HG03103 (cell line): ENCODE results near the gene GNB1.

Source experiments
- ATAC-seq: cut with Tn5 transposase; IDR thresholded peaks from one replicate; pipeline ENCODE4 v1.9.1; 2021; ENCODE audit warnings: low read depth; ENCODE audit not compliant: unreplicated experiment

Gene GNB1

DNA sequence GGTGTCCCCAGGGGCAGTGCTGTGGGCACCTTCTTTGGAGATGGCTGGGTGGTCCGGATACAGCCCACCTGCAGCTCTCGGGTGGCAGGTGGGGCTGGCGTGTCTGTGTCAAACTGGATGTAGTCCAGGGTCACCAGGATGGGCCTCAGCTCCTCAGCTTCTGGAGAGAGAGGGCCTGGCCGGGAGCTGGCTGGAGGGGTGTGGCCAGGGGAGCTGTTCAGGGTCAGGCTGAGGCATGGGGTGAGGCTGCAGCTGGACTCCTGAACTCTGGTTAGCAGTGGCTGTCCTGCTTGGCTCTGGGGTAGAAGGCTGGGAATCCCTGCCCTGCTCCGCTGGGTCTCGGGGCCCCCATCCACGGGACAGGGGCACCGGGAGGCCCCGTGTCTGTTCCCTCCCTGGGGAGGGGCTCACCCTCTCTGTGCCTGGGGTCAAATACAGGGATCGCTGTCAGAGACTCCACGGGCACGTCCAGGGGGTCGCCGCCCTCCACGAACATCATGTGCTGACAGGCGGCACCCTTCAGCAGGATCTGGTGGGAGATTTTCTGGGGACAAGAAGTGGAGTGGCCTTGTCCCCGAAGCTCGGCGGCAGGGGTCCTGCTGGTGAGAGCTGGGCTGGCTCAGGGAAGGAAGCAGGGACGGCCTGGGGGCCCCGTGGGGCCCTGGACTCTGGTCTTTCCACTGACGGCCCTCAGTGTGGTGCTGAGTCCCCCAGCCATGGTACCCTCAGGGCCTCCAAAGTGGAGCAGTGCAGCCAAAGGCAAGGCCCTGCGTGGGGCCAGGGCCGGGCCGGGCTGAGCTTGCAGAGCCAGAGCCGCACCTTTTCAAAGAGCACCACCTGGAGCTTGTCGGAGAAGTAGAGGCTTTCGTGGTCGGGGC, 32.3 kb upstream of the GNB1 start:
- no peak for ATAC-seq

DNA sequence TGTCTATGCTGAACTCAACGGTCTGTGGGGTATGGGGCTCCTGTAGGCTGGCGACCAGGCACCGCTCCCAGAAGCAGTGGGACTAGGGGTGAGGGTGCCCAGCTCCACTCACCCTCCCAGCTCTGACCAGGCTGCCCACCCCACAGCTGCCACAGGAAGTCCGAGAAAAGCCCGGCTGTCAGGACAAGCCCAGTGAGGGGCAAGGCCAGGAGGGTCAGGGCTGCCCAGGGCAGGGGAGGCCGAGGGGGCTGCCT, 31.7 kb upstream of the GNB1 start:
- ATAC-seq = no peak

DNA sequence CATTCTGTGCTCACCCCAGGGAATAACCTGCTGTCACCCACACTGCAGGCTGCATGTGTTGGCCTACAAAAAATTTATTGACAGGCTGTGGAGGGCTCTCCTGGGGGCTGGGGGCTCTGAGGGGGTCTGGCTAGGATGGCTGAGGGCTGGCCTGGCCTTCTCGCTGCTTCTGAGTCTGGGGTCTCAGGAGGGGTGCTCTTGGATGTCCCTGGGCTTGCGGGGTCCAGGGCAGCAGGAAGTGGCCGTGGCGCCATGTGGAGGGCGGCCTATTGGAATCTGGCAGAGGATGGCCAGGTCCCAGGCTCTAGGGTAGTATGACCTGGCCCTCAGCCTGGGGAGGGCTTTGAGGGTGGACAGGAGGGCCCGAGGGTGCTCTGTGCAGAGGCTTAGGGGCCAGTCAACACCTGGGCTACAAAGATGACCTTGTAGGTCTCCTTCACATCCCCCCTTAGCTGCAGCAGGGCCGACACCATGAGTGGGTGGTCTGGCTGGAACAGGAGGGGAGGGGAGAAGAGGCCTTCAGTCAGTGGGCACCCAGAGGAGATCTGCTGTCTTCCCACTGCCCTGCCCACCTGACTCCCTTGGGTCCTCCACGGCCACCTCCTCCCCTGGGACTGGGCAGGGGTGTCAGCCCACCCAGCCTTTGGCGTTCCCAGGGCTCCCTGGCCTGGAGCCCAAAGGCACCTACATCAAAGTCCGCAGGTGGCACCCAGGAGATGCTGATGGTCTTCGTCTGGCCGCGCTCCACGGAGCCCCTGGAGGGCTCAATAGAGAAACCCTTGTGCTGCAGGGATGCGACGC, 31.2 kb upstream of the GNB1 start:
- no peak for ATAC-seq

DNA sequence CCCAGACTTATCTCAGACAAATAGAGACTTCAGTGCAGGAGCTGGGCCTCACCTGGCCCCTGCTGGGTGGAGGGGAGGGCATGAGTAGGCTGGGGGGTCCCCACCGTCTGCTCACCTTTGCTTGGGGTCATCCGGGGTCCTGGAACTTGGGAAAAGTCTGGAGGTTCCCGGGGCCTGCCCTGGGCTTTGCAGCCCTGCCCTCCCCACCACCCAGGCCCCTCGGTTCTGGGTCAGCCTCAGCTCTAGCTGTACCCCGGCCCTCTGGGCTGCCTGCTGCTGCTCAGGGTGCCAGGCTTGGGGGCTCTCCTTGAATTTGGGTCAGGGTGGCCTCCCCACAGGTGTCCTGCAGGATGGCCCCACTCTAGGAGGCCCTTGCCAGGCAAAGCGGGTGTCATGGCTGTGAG, 30.6 kb upstream of the GNB1 start:
- no peak for ATAC-seq

DNA sequence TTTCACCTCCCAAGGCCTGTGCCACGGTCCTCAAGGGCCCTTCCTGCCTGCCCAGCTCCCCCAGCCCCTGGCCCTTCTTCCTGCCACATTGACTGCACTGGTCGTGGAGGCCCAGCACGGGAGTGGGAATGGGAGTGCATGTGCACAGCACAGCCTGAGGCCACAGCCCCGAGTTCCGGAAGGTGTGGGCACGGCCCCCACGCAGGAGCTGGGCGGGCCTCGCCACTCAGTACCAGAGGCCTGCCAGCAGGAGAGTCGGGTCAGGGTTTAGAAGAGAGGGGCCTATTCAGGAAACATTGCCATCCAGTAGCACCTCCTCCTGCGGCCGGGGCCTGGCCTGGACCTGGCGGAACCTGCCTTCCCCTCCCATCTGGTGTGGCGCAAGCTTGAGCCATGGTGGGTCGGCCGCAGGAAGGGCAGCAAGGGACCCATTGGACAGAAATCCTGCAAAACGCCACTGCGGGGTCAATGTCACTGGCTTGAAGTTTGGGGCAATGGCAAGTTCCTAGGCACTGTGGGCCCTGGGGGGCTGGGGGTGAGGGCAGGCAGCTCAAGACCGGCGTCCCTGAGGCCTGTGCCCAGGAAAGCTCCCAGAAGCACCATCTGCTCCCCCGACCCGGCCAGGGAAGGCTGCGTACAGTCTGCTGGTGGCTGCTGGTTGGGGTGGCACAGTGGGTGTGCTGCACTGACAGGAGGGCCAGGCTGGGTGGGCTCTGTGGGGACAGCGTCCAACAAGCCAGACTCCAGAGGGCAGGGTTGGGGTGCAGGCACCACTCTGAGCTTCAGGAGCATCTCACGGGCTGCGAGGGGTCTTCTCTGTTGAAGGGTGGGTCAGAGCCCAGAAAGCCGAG, 29.9 kb upstream of the GNB1 start:
- ATAC-seq = no peak

DNA sequence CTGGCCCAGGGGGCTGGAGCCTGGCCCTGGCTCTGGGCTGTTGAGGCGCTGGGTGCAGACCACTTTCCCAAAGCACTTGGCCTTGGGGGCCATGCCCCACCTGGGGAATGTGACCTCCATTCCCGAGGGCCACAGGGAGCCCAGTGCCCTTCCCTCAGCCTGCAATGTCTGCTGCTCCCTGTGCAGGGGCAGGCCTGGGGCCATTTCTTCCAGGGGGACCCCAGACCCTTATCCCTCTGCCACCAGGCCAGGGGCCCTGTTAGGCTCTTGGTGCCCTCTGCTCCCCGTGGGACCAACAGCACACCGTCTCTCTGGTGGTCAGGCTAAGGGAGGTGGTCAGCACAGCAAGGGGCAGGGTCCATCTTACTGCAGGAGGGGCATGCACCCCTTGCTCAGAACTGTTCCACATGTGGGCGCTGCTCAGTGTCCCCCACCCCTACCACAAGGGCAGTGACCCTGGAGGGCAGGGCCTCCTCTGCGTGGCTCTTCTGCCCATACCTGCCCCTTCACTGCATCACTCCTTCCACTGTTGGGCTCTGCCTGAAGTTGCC, 29.2 kb upstream of the GNB1 start:
- ATAC-seq = no peak

DNA sequence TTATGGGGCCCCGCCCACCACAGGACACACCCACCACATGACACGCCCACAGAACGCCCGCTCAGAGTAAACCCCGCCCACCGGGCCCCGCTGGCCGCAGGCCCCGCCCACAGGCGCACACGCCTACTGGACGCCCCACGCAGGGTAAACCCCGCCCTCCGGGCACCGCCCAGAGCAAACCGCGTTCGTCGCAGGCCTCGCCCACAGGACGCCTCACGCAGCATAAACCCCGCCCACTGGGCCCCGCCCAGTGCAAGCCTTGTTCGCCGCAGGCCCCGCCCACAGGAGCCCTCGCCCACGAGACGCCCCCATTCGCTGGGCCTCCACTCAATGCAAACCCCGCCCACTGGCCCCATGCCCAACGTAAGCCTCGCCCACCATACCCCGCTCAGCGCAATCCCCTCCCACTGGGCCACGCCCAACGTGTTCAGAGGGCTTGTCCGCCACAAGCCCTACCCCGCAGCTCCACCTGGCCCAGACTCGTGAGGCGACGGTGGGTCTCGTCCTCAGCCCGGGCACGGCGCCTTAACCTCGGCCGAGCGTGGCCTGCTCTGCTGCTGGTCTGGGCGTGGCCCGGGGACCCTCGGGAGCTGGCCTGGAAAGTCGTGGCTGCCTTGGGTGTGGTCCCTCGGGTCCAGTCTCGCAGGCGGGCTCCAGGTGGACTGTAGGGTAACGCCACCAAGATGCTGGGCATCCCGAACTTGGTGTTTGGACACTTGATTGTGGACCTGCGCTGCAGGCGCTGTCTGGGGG, 28.6 kb upstream of the GNB1 start:
- ATAC-seq = peak; percentile 77

DNA sequence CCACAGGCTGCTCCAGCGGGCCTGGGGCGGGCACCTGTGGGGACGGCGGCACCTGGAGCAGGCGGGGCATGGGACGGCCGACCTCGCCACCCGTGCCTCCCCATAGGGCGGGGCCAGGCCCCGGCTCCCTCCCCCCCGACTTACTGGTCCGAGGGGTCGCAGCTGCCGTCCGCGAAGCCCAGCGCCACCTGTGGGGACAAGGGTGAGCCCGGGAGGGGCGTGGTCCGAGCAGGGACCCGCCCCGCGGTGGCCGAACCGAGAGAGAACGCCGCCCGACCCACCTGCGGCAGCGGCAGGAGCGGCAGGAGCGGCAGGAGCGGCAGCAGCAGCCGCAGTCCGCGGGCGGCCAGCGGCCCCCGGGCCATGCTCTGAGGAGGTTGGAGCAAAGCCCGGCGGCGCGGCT, 28.0 kb upstream of the GNB1 start, which contains the start of gene TMEM52:
Gene TMEM52 (minus strand): TSS at position 379 of the 403 bp plus-strand sequence. CDS start 14 bp downstream, at position 365.
- ATAC-seq = no peak

DNA sequence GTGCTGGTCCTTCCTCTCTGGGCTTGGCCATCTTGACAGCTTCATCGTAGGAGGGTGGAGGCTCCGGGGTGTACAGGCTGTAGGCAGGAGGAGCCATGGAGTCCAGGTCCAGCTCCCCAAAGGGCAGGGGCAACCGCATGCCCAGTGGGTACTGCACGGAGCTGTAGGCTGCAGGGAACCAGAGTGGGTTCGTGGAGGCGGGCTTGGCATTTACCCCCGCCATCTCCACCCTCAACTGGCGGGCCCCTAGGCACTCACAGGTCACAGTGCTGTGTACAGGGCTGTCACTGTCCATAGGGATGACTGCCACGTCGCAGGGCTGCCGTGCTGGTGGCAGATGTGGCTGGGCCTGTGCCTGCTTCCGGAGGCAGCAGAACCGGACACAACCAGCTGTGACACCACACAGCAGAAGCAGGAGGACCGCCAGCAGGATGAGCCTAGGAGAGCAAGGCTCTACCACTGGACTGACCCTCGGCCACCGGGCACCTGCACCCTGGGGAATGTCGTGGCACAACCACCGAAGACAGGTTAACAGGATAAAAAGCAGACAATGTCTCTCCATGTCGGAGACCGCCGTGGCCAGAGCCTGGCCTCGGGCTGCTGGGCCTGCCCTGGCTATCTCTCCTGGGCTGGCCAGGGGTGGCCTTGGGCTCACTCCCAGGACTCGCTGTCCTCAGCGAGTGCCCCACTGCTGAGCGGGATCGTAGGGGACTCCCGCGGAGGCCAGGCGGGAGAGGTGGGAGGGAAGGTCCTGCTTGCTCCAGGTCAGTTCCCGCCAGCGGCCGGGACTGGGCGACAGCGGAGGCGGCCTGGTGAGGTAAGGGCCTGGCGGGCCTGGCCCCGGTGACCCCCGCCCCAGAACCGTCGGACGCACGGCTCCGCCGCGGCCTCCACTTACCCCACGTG, 27.4 kb upstream of the GNB1 start:
- ATAC-seq = no peak

DNA sequence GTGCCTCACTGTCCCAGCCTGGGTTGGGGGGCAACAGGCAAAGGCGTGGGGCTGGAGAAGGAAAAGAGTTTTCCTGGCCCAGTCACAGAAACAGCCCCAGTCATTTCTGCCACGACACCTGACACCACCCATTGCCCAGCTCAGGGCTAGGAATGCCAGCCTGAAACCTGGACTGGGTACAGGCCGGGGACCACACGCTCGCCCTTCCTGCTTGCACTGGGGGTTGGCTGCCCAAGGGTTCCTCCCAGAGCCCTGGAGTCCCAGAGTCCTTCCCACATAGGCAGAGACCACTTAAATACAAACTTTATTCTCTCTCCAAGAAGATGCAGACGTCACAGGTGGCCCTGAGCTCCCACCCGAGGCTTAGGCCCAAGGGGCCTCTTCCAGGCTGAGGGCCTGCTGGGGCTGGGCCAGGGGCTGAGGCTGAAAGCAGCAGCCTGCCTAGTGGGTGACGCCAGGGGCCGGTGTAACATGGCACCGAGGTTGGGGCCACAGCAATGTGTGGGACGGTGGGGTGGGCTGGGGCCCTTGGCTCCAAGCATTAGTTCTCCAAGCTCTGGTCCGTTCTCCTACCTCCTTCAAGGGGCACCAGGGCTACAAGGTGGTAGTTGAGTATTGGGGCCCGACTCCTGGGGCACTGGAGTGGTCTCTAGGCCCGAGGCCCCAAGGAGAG, 26.6 kb upstream of the GNB1 start:
- ATAC-seq = no peak

DNA sequence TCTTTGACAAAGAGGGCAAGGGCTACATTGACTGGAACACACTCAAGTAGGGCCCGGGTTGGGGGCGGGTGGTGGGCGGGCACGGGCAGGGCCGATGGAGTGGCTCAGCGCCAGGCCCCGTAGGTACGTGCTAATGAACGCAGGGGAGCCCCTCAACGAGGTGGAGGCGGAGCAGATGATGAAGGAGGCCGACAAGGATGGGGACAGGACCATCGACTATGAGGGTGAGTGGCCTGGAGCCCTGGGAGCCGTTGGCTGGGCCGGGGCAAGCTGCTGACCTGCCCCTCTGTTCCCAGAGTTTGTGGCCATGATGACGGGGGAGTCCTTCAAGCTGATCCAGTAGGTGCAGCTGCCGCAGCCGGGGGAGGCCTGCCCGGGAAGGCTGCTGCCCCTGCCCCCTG, 26.0 kb upstream of the GNB1 start:
- ATAC-seq = no peak

DNA sequence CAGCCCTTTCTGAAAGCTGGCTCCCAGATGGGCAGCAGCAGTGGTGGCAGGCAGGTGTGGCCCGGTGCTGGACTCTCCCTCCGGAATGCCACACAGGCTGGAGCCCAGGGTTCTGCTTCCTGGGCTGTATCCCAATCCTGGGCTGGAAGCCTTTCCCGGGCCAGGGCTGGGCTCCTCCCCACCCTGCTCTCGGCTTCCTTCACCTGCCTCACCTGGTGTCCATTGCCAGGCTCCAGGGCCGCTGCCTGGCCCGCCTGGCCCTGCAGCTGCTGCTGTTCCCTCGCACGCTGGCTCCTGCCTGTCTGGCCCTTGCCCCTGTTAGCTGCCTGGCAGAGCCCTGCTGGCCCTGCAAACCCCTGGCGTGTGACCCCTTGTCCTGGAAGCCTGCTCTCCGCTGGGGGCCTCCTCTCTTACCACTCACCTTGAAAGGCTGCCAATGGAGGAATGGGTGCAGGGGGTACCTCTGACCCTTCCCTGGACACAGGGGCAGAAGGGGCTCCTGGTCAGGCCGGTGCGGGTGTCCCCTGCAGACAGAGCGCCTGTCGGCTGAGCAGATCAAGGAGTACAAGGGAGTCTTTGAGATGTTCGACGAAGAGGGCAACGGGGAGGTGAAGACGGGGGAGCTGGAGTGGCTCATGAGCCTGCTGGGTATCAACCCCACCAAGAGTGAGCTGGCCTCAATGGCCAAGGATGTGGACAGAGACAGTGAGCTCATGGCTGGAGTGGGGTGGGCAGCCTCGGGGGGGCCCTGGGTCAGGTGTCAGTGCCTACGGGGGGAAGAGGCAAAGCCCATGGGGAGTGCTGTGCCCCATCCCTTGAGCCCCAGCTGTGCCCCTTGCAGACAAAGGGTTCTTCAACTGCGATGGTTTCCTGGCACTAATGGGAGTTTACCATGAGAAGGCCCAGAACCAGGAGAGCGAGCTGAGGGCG, 25.3 kb upstream of the GNB1 start:
- ATAC-seq = no peak

DNA sequence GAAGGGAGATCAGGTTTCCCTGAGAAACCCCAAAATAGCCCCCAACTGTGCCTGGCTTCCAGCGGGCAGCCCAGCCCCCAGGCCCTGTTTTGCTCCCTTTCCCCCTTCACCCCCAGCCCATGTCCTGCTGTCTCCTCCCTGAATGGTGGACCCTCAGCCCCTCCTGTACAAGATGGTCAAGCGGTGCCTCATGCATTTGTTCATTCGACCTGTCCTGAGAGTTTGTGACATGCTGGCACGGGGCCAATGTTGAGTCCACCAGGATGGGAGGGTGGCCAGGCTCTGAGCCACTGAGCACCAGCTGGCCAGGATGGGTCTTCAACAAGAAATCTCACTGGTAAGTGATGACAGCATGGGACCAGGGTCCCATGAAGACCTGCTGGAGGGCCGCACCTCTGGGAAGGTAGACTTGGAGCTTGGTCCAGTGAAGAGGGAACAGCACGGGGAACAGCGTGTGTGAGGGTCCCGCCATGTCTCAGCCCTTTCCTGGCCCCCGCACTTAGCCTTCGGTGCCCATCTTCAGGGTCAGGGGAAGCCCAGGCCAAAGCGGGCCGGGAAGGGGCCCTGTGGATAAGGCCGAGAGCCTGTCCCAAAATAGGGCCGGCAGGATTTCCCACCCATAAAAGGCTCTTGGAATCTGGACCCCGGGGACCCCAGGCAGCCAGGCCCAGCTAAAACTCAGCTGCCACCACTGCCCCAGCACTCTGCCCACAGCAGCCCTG, 24.2 kb upstream of the GNB1 start, which contains the start of gene CALML6:
Gene CALML6 (plus strand): TSS at position 290 of the 722 bp plus-strand sequence. CDS start 21 bp downstream, at position 311.
- no peak for ATAC-seq

DNA sequence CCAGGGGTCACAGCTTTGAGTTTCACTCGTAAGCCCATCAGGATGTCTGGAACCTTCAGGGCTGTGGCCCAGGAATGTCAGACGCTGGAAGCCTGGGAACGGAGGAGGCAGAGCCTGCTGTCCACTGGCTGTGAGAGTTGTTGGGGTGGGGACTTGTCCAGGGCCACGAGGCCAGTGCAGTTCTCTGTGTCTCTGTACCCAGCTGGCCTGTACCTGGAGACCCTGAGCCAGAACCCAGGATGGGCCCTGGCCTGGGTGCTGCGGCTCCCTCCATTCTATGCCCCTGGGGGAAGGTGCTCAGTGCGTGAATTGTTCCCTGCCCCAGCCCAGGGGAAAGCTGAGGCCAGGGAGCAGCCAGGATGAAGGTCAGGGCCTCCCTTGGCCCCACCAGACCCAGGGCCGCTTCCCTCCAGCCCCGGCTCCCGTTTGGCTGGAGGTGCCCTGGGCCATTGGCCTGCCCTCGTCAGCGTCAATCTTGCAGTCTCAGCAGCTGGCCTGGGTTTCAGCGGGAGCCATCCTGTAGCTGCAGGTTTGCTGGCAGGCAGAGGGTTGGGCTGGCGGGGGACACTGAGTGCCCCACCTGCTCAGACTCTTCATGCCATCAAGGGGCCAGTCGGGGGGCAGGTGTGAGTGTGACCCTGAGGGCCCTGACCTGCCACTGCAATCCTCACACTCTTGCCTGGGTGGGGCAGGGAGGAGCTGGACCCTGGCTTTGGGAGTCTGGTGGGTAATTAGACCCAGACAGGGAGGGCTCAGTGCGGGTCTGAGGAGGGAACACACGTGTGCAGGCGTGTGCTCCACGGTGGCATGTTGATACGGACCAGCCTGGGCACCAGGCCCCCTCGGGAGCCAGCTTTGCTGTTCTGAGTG, 23.4 kb upstream of the GNB1 start:
- no peak for ATAC-seq

DNA sequence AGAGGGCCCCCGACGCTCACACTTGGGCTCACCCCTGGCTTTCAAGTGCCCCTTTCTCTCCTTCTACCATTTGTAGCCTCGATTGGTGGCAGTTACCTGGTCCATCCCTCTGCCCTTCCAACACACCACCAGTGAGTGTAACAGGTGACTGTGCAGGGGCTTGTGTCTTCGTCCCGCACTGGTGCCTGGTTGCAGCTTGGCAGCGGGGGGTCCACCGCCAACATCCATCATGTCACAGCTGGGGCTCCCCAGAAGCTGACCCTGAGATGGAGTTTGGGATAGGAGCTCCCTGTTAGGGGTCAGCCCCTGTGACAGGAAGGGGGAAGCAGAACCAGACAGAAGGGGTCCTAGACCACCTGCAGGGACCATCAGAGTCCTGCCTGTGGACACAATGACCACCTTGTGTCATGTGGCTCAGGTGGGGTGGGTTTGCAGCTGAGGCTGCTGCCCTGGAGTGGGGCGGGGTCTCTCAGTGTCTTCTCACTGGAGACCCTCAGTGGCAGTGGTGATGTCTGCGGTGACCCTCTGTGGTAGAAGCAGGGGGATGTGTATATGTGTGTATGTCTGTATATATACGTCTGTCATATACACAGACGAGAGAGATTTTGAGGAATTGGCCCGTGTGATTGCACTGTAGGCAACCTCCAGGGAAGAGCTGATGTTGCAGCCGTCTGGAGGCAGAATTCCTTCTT, 20.6 kb upstream of the GNB1 start:
- ATAC-seq = no peak
